ENCODE measurements around the gene CNOT1. TPM values are rescaled to one million over a fixed set of nuclear protein-coding genes. Genes with fewer than 3 reads are reported as not detected.
A peak's percentile ranks its signal among the peaks of the same experiment; 100 is the strongest.

Gene CNOT1
- total and polyA plus RNA-seq, 10 of the 15 experiments (the other 5 are each of a cell fraction or from before 2014, with no cell fraction given) = 101 to 246 (median 175) TPM

GRCh38 chr16:58499615-58500351 is 129.8 kb downstream of the CNOT1 start, which contains the start of gene NDRG4 (continued):
- TF ChIP-seq, protein P1, sequence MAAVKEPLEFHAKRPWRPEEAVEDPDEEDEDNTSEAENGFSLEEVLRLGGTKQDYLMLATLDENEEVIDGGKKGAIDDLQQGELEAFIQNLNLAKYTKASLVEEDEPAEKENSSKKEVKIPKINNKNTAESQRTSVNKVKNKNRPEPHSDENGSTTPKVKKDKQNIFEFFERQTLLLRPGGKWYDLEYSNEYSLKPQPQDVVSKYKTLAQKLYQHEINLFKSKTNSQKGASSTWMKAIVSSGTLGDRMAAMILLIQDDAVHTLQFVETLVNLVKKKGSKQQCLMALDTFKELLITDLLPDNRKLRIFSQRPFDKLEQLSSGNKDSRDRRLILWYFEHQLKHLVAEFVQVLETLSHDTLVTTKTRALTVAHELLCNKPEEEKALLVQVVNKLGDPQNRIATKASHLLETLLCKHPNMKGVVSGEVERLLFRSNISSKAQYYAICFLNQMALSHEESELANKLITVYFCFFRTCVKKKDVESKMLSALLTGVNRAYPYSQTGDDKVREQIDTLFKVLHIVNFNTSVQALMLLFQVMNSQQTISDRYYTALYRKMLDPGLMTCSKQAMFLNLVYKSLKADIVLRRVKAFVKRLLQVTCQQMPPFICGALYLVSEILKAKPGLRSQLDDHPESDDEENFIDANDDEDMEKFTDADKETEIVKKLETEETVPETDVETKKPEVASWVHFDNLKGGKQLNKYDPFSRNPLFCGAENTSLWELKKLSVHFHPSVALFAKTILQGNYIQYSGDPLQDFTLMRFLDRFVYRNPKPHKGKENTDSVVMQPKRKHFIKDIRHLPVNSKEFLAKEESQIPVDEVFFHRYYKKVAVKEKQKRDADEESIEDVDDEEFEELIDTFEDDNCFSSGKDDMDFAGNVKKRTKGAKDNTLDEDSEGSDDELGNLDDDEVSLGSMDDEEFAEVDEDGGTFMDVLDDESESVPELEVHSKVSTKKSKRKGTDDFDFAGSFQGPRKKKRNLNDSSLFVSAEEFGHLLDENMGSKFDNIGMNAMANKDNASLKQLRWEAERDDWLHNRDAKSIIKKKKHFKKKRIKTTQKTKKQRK (IDR thresholded peaks at IDR 0.05; ENCODE audit: low read depth, low read length) = no peak
- TF ChIP-seq SP1 (IDR thresholded peaks at IDR 0.05; ENCODE audit: low read depth, low read length) (peak; percentile 85), SREBF1 (IDR thresholded peaks at IDR 0.05; ENCODE audit: low read length) (no peak), ZBTB40 (IDR thresholded peaks at IDR 0.05; ENCODE audit: borderline replicate concordance) (no peak), HDAC6 (IDR thresholded peaks at IDR 0.05; ENCODE audit: unreplicated experiment) (no peak), RELB (IDR thresholded peaks at IDR 0.05; ENCODE audit: low read depth) (no peak), CBX3 (IDR thresholded peaks at IDR 0.05; ENCODE audit: borderline replicate concordance, low read depth) (no peak), IKZF2 (IDR thresholded peaks at IDR 0.05) (no peak), CEBPB (IDR thresholded peaks at IDR 0.05; ENCODE audit: borderline replicate concordance in 1 of 2, low read depth in 2 of 2, low read length in 2 of 2) (no peak), PKNOX1 (IDR thresholded peaks at IDR 0.05) (peak; percentile 33; the same call in 1 of the 2 replicates), ETV6 (conservative IDR thresholded peaks at IDR 0.05 in 1 of 2, IDR thresholded peaks at IDR 0.05 in 1 of 2; ENCODE audit: borderline replicate concordance in 1 of 2, low read depth in 1 of 2) (no peak), SIX5 (IDR thresholded peaks at IDR 0.05; ENCODE audit: low read depth, low read length, severe bottlenecking) (no peak), KAT2A (conservative IDR thresholded peaks at IDR 0.05; ENCODE audit: control insufficient read depth, low read depth, low read length) (no peak), LARP7 (IDR thresholded peaks at IDR 0.05) (no peak), NFXL1 (IDR thresholded peaks at IDR 0.05; ENCODE audit: borderline replicate concordance) (no peak), TCF7 (IDR thresholded peaks at IDR 0.05; ENCODE audit: borderline replicate concordance) (no peak)
- TF ChIP-seq, protein P2, sequence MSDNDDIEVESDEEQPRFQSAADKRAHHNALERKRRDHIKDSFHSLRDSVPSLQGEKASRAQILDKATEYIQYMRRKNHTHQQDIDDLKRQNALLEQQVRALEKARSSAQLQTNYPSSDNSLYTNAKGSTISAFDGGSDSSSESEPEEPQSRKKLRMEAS (IDR thresholded peaks at IDR 0.05; ENCODE audit: low read depth, low read length) = no peak
